Retinal pigment epithelial cell (primary cell): ENCODE measurements around the gene PRR33.

Experiments used
- DNase-seq: peaks from one replicate; pipeline ENCODE4 v3.0.0-alpha.2; 2010; ENCODE audit warnings: low read depth
- H3K4me3 ChIP-seq: 2 replicates; pipeline ENCODE4 v1.5.1; 2011; ENCODE audit warnings: mild to moderate bottlenecking, low read length, control low read depth, moderate library complexity
- CTCF ChIP-seq: conservative IDR thresholded peaks from 2 replicates; pipeline ENCODE4 v1.5.1; 2011; ENCODE audit warnings: low read depth, low read length, control low read depth, inconsistent platforms

Gene PRR33

GRCh38 chr11:1858576-1858975 lies 33.1 kb downstream of the PRR33 start:
- H3K4me3 ChIP-seq = no peak overlapping the region
- no peak for TF ChIP-seq CTCF
- DNase-seq = no peak

GRCh38 chr11:1858154-1858553 lies 33.5 kb downstream of the PRR33 start:
- H3K4me3 ChIP-seq = no peak overlapping the region
- TF ChIP-seq CTCF = no peak
- DNase-seq = no peak

- H3K4me3 ChIP-seq = no peak overlapping the region
- DNase-seq = no peak
- TF ChIP-seq CTCF = no peak
These were observed 34.6 kb downstream of the PRR33 start for GRCh38 chr11:1857064-1857463.

GRCh38 chr11:1856306-1857005 lies 35.2 kb downstream of the PRR33 start:
- H3K4me3 ChIP-seq = no peak overlapping the region
- DNase-seq = no peak
- TF ChIP-seq CTCF = no peak

- no peak overlapping the region for H3K4me3 ChIP-seq
- no peak for TF ChIP-seq CTCF
- no peak for DNase-seq
These were observed 35.8 kb downstream of the PRR33 start for GRCh38 chr11:1855886-1856265.

- DNase-seq = no peak
- no peak for TF ChIP-seq CTCF
- no peak overlapping the region for H3K4me3 ChIP-seq
These were observed 36.5 kb downstream of the PRR33 start for GRCh38 chr11:1854949-1855885.
